ENCODE results near the gene LRRC74A.

LRRC74A gene

GRCh38 chr14:76826122-76826521 lies at the start of gene LRRC74A:
LRRC74A (plus strand) TSS chr14:76826408; CDS start chr14:76826698, 290 bp downstream.
- in situ Hi-C loops (cut with HindIII; ENCODE audit: low sequenced_read_pairs), result no loop called here

GRCh38 chr14:76776428-76777251 lies 49.6 kb upstream of the LRRC74A start:
- in situ Hi-C loops (cut with HindIII; ENCODE audit: low sequenced_read_pairs), result no loop called here

GRCh38 chr14:76777721-76778120 lies 48.5 kb upstream of the LRRC74A start:
- in situ Hi-C loops (cut with HindIII; ENCODE audit: low sequenced_read_pairs), result no loop called here

- in situ Hi-C loops (cut with HindIII; ENCODE audit: low sequenced_read_pairs), result no loop called here
Observed at GRCh38 chr14:76778546-76779215, 47.5 kb upstream of the LRRC74A start.

- in situ Hi-C loops (cut with HindIII; ENCODE audit: low sequenced_read_pairs), result no loop called here
Observed at GRCh38 chr14:76779221-76780057, 46.8 kb upstream of the LRRC74A start.

GRCh38 chr14:76780058-76780345 lies 46.2 kb upstream of the LRRC74A start:
- in situ Hi-C loops (cut with HindIII; ENCODE audit: low sequenced_read_pairs), result no loop called here

- in situ Hi-C loops (cut with HindIII; ENCODE audit: low sequenced_read_pairs), result no loop called here
Observed at GRCh38 chr14:76780360-76780759, 45.8 kb upstream of the LRRC74A start.

GRCh38 chr14:76780875-76781647 lies 45.1 kb upstream of the LRRC74A start:
- in situ Hi-C loops (cut with HindIII; ENCODE audit: low sequenced_read_pairs), result no loop called here

- in situ Hi-C loops (cut with HindIII; ENCODE audit: low sequenced_read_pairs), result no loop called here
Observed at GRCh38 chr14:76781648-76782051, 44.6 kb upstream of the LRRC74A start.

- in situ Hi-C loops (cut with HindIII; ENCODE audit: low sequenced_read_pairs), result no loop called here
Observed at GRCh38 chr14:76782115-76782884, 43.9 kb upstream of the LRRC74A start.

- in situ Hi-C loops (cut with HindIII; ENCODE audit: low sequenced_read_pairs), result no loop called here
Observed at GRCh38 chr14:76782885-76783566, 43.2 kb upstream of the LRRC74A start.

GRCh38 chr14:76784266-76784874 lies 41.8 kb upstream of the LRRC74A start:
- in situ Hi-C loops (cut with HindIII; ENCODE audit: low sequenced_read_pairs), result no loop called here

- in situ Hi-C loops (cut with HindIII; ENCODE audit: low sequenced_read_pairs), result no loop called here
Observed at GRCh38 chr14:76784881-76785280, 41.3 kb upstream of the LRRC74A start.

- in situ Hi-C loops (cut with HindIII; ENCODE audit: low sequenced_read_pairs), result no loop called here
Observed at GRCh38 chr14:76786601-76787000, 39.6 kb upstream of the LRRC74A start.

GRCh38 chr14:76792422-76792821 lies 33.8 kb upstream of the LRRC74A start:
- in situ Hi-C loops (cut with HindIII; ENCODE audit: low sequenced_read_pairs), result no loop called here

- in situ Hi-C loops (cut with HindIII; ENCODE audit: low sequenced_read_pairs), result no loop called here
Observed at GRCh38 chr14:76793324-76793723, 32.9 kb upstream of the LRRC74A start.

- in situ Hi-C loops (cut with HindIII; ENCODE audit: low sequenced_read_pairs), result no loop called here
Observed at GRCh38 chr14:76793956-76794355, 32.3 kb upstream of the LRRC74A start.

GRCh38 chr14:76806446-76806845 lies 19.8 kb upstream of the LRRC74A start:
- in situ Hi-C loops (cut with HindIII; ENCODE audit: low sequenced_read_pairs), result no loop called here

- in situ Hi-C loops (cut with HindIII; ENCODE audit: low sequenced_read_pairs), result no loop called here
Observed at GRCh38 chr14:76808011-76808410, 18.2 kb upstream of the LRRC74A start.
